Activated gamma-delta T cell treated with Interleukin-2 at 50 U/mL for 16 hours (primary cell): ENCODE data around the gene GMPPA.

Experiments
- DNase-seq: peaks from one replicate; pipeline ENCODE4 v3.0.0-alpha.2; 2020

Gene GMPPA

GRCh38 chr2:219506802-219507526 is 8.3 kb downstream of the GMPPA start:
- no peak for DNase-seq

- no peak for DNase-seq
Observed at GRCh38 chr2:219507581-219508443, 9.1 kb downstream of the GMPPA start.

- DNase-seq: no peak
Observed at GRCh38 chr2:219508444-219508734, 9.7 kb downstream of the GMPPA start.

GRCh38 chr2:219508971-219509779 is 10.5 kb downstream of the GMPPA start:
- no peak for DNase-seq

- DNase-seq: peak; percentile 43
Observed at GRCh38 chr2:219509780-219510511, 11.3 kb downstream of the GMPPA start.

- DNase-seq: no peak
Observed at GRCh38 chr2:219510512-219511135, 11.9 kb downstream of the GMPPA start.

GRCh38 chr2:219511547-219512325 is 13.0 kb downstream of the GMPPA start:
- no peak for DNase-seq

- no peak for DNase-seq
Observed at GRCh38 chr2:219512524-219513216, 14.0 kb downstream of the GMPPA start.

- DNase-seq: no peak
Observed at GRCh38 chr2:219513787-219514186, 15.1 kb downstream of the GMPPA start.

GRCh38 chr2:219514196-219514761 is 15.6 kb downstream of the GMPPA start, which contains the start of gene ASIC4:
TSS of gene ASIC4 (plus strand) at chr2:219514482. CDS start at chr2:219514725, 243 bp downstream.
- no peak for DNase-seq

- DNase-seq: no peak
Observed at GRCh38 chr2:219514836-219515235, 16.1 kb downstream of the GMPPA start.

GRCh38 chr2:219515874-219516629 is 17.4 kb downstream of the GMPPA start:
- no peak for DNase-seq

GRCh38 chr2:219516888-219517287 is 18.2 kb downstream of the GMPPA start:
- no peak for DNase-seq

- DNase-seq: no peak
Observed at GRCh38 chr2:219517954-219518778, 19.5 kb downstream of the GMPPA start.

GRCh38 chr2:219519526-219519916 is 20.8 kb downstream of the GMPPA start:
- DNase-seq: no peak

GRCh38 chr2:219520079-219520478 is 21.4 kb downstream of the GMPPA start:
- DNase-seq: no peak

GRCh38 chr2:219521066-219521880 is 22.6 kb downstream of the GMPPA start:
- no peak for DNase-seq
